Endodermal cell (in vitro differentiated cells): ENCODE measurements around the gene ZFP92. TPM values are rescaled to one million over a fixed set of nuclear protein-coding genes. Genes with fewer than 3 reads are reported as not detected.

Experiments
- DNase-seq: peaks from one replicate; pipeline ENCODE4 v3.0.0-alpha.2; 2017
- H3K27ac ChIP-seq: 2 replicates; pipeline ENCODE4 v1.5.1; 2013; ENCODE audit warnings: mild to moderate bottlenecking, low read depth, low read length, moderate library complexity
- H3K27me3 ChIP-seq: 2 replicates; pipeline ENCODE4 v1.6.1; 2013; ENCODE audit warnings: mild to moderate bottlenecking, low read length, moderate library complexity; ENCODE audit not compliant: insufficient read depth, control insufficient read depth, poor library complexity, severe bottlenecking
- H3K36me3 ChIP-seq: 2 replicates; pipeline ENCODE4 v1.7.0; 2013; ENCODE audit warnings: mild to moderate bottlenecking, low read length, moderate library complexity; ENCODE audit not compliant: control insufficient read depth, insufficient read depth
- H3K4me1 ChIP-seq: one replicate; pipeline ENCODE4 v1.7.0; 2013; ENCODE audit warnings: low read length; ENCODE audit not compliant: control insufficient read depth, insufficient read depth
- H3K4me3 ChIP-seq: 2 replicates; pipeline ENCODE4 v1.5.1; 2013; ENCODE audit warnings: mild to moderate bottlenecking, low read length, moderate library complexity
- H3K9ac ChIP-seq: 2 replicates; pipeline ENCODE4 v1.6.1; 2013; ENCODE audit warnings: mild to moderate bottlenecking, low read length, moderate library complexity; ENCODE audit not compliant: poor library complexity, severe bottlenecking; ENCODE audit errors: extremely low read depth
- H3K9me3 ChIP-seq: 2 replicates; pipeline ENCODE4 v1.6.1; 2013; ENCODE audit warnings: mild to moderate bottlenecking, low read length, moderate library complexity; ENCODE audit not compliant: control insufficient read depth
- H3K27ac Mint-ChIP-seq: 2 replicates; pipeline ENCODE4 v1.8.0; 2020; ENCODE audit warnings: mixed read lengths
- H3K27me3 Mint-ChIP-seq: 2 replicates; pipeline ENCODE4 v1.8.0; 2021; ENCODE audit warnings: mild to moderate bottlenecking, mixed read lengths; ENCODE audit not compliant: insufficient read depth
- H3K36me3 Mint-ChIP-seq: 2 replicates; pipeline ENCODE4 v1.8.0; 2020; ENCODE audit warnings: low read depth, mixed read lengths
- H3K4me1 Mint-ChIP-seq: 2 replicates; pipeline ENCODE4 v1.8.0; 2020; ENCODE audit warnings: mixed read lengths
- H3K4me3 Mint-ChIP-seq: 2 replicates; pipeline ENCODE4 v1.8.0; 2020; ENCODE audit warnings: mild to moderate bottlenecking, moderate library complexity, mixed read lengths
- H3K9me3 Mint-ChIP-seq: 2 replicates; pipeline ENCODE4 v1.8.0; 2020; ENCODE audit warnings: mild to moderate bottlenecking, mixed read lengths
- WGBS, 2 experiments: methylation state at CpG; one replicate each; pipeline versions ENCODE4 v1.1.5 to v1.1.7; 2013; ENCODE audit warnings: missing lambda C conversion rate in 2 of 2, mixed read lengths in 1 of 2; ENCODE audit not compliant: insufficient coverage in 1 of 2, insufficient read length in 1 of 2; 5-methylcytosine and 5-hydroxymethylcytosine counted together
- total RNA-seq, 2 donors: library from RNA; stranded (reverse); fragmentation: NEBNext Ultra II Directional in 1 of 2; extraction: Animal tissue kit (Norgen Biotek cat#: 25700) in 1 of 2; gene quantifications; 2 replicates in 1 of 2; 3 replicates in 1 of 2; pipeline ENCODE4 v1.2.1, GENCODE V29; 2021
- TF ChIP-seq, protein P1 (sequence below): fragments of 200-600 bp; sonication (generic); conservative IDR thresholded peaks from 2 replicates; pipeline ENCODE4 v1.5.0; 2021; ENCODE audit warnings: antibody characterized with exemption, mild to moderate bottlenecking

ZFP92 gene
- total RNA-seq, 2 donors from 2014 or later, result 0.29 to 0.31 TPM

GRCh38 chrX:153460826-153461225, 49.6 kb downstream of the ZFP92 start:
- H3K27me3 ChIP-seq, result no peaks in the 10 kb centered on the region
- H3K36me3 ChIP-seq, result no peaks in the 10 kb centered on the region
- H3K27ac ChIP-seq, result no peak overlapping the region
- H3K9me3 ChIP-seq, result no peaks in the 10 kb centered on the region
- Mint-ChIP-seq H3K27ac (no peak overlapping the region), H3K9me3 (peaks cover 79% of the 10 kb centered on the region), H3K27me3 (no peaks in the 10 kb centered on the region), H3K4me3 (no peak overlapping the region), H3K36me3 (peaks cover 5% of the 10 kb centered on the region), H3K4me1 (no peaks in the 10 kb centered on the region)
- no peak overlapping the region for H3K4me3 ChIP-seq
- DNase-seq, result peak; percentile 88
- TF ChIP-seq, protein P1, sequence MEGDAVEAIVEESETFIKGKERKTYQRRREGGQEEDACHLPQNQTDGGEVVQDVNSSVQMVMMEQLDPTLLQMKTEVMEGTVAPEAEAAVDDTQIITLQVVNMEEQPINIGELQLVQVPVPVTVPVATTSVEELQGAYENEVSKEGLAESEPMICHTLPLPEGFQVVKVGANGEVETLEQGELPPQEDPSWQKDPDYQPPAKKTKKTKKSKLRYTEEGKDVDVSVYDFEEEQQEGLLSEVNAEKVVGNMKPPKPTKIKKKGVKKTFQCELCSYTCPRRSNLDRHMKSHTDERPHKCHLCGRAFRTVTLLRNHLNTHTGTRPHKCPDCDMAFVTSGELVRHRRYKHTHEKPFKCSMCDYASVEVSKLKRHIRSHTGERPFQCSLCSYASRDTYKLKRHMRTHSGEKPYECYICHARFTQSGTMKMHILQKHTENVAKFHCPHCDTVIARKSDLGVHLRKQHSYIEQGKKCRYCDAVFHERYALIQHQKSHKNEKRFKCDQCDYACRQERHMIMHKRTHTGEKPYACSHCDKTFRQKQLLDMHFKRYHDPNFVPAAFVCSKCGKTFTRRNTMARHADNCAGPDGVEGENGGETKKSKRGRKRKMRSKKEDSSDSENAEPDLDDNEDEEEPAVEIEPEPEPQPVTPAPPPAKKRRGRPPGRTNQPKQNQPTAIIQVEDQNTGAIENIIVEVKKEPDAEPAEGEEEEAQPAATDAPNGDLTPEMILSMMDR, result peak; percentile 79
- no peaks in the 10 kb centered on the region for H3K4me1 ChIP-seq
- H3K9ac ChIP-seq, result no peak overlapping the region
- 59 to 80% methylated on average over 1 to 7 of the region's 7 CpGs for WGBS, 2 experiments

Other genes starting within 250 kb of the ZFP92 start
- gene MAGEA1, start 232.2 kb upstream of the ZFP92 start, total RNA-seq, result not detected
- gene PNMA6F, start 89.7 kb upstream of the ZFP92 start, total RNA-seq, result not detected
- gene ZNF275, start 77.3 kb upstream of the ZFP92 start, total RNA-seq, result 10 to 100 TPM; 11.0 to 12.6 TPM
- gene PNMA6E, start 10.1 kb upstream of the ZFP92 start, total RNA-seq, result not detected
- under 1 TPM; 0.35 to 0.70 TPM for gene TREX2, start 34.6 kb downstream of the ZFP92 start, total RNA-seq
- gene HAUS7, start 59.1 kb downstream of the ZFP92 start, total RNA-seq, result 10 to 100 TPM; 28.7 to 30.9 TPM
- 1 to 10 TPM; 1.2 to 1.6 TPM for gene BGN, start 83.5 kb downstream of the ZFP92 start, total RNA-seq
- not detected for gene ATP2B3, start 106.2 kb downstream of the ZFP92 start, total RNA-seq
- 10 to 100 TPM; 17.1 to 20.8 TPM for gene CCNQ, start 187.7 kb downstream of the ZFP92 start, total RNA-seq
- gene DUSP9, start 235.7 kb downstream of the ZFP92 start, total RNA-seq, result under 1 TPM; 0.18 to 0.31 TPM